Keratinocyte (primary cell): ENCODE data around the gene IRX4. TPM values are rescaled to one million over a fixed set of nuclear protein-coding genes. Genes with fewer than 3 reads are reported as not detected.

Experiments used
- DNase-seq: peaks from one replicate; pipeline ENCODE4 v3.0.0-alpha.2; 2011; ENCODE audit warnings: low read depth, missing footprints, low spot score
- FAIRE-seq: peaks from 2 replicates; lab custom pipeline; 2011; peaks lifted over from hg19 to GRCh38; lab: Jason Lieb, UNC
- H2AFZ ChIP-seq: 2 replicates; pipeline ENCODE4 v1.6.0; 2012; ENCODE audit warnings: low read length, control low read depth, inconsistent platforms; ENCODE audit not compliant: control insufficient read depth
- H3K27ac ChIP-seq: 2 replicates; pipeline ENCODE4 v1.5.1; 2011; ENCODE audit warnings: low read length; ENCODE audit not compliant: control insufficient read depth, insufficient read depth
- H3K27me3 ChIP-seq: 3 replicates; pipeline ENCODE4 v1.6.0; 2011; ENCODE audit warnings: low read length; ENCODE audit not compliant: control insufficient read depth, insufficient read depth; ENCODE audit errors: extremely low read depth
- H3K36me3 ChIP-seq, 2 experiments: 2 replicates in 1 of 2; 3 replicates in 1 of 2; pipeline ENCODE4 v1.5.1; 2011; ENCODE audit warnings: low read length in 2 of 2, mild to moderate bottlenecking in 1 of 2; ENCODE audit not compliant: control insufficient read depth in 2 of 2, insufficient read depth in 2 of 2; ENCODE audit errors: extremely low read depth in 1 of 2
- H3K4me1 ChIP-seq: 3 replicates; pipeline ENCODE4 v1.5.1; 2011; ENCODE audit warnings: low read length; ENCODE audit not compliant: control insufficient read depth, insufficient read depth; ENCODE audit errors: extremely low read depth
- H3K4me2 ChIP-seq: 3 replicates; pipeline ENCODE4 v1.6.0; 2011; ENCODE audit warnings: low read depth, low read length; ENCODE audit not compliant: control insufficient read depth, insufficient read depth; ENCODE audit errors: extremely low read depth
- H3K4me3 ChIP-seq, 3 experiments: fragments of 200-600 bp in 1 of 3; sonication (generic) in 1 of 3; 2 replicates in 2 of 3; 3 replicates in 1 of 3; pipeline ENCODE4 v1.5.1; 2011 to 2016; ENCODE audit warnings: low read length in 3 of 3, mild to moderate bottlenecking in 3 of 3, control low read depth in 2 of 3, inconsistent platforms in 1 of 3, low read depth in 1 of 3, mixed read lengths in 1 of 3, mixed run types in 1 of 3, moderate library complexity in 1 of 3; ENCODE audit not compliant: control insufficient read depth in 2 of 3, insufficient read depth in 2 of 3; ENCODE audit errors: extremely low read depth in 1 of 3
- H3K79me2 ChIP-seq: 2 replicates; pipeline ENCODE4 v1.6.0; 2012; ENCODE audit warnings: low read length; ENCODE audit not compliant: control insufficient read depth, insufficient read depth
- H3K9ac ChIP-seq: 3 replicates; pipeline ENCODE4 v1.6.0; 2011; ENCODE audit warnings: low read length; ENCODE audit not compliant: control insufficient read depth, insufficient read depth; ENCODE audit errors: extremely low read depth
- H3K9me1 ChIP-seq: 3 replicates; pipeline ENCODE4 v1.6.0; 2011; ENCODE audit warnings: low read length; ENCODE audit not compliant: control insufficient read depth, insufficient read depth; ENCODE audit errors: extremely low read depth
- H3K9me3 ChIP-seq: 2 replicates; pipeline ENCODE4 v1.5.1; 2012; ENCODE audit warnings: low read depth, low read length; ENCODE audit not compliant: control insufficient read depth
- H4K20me1 ChIP-seq: 3 replicates; pipeline ENCODE4 v1.6.0; 2011; ENCODE audit warnings: low read length; ENCODE audit not compliant: control insufficient read depth, insufficient read depth; ENCODE audit errors: extremely low read depth
- EZH2 ChIP-seq: IDR thresholded peaks from one replicate; pipeline ENCODE4 v1.6.1; 2012; ENCODE audit warnings: inconsistent platforms, mild to moderate bottlenecking, low read length, moderate library complexity
- dilution Hi-C: fragments of 300-500 bp; cut with MboI; formaldehyde crosslinking; loops from one replicate; pipeline ENCODE4 v1.7.0; 2020; ENCODE audit warnings: low sequenced_read_pairs; ENCODE audit not compliant: extremely low pct_ligation_motif_present
- polyA plus RNA-seq, 5 experiments: library from polyadenylated mRNA; depleted of rRNA in 3 of 5; stranded (reverse) in 3 of 5; stranded (forward) in 1 of 5; unstranded in 1 of 5; fragments of >200 nt; gene quantifications; 1 replicate in 1 of 5; 2 replicates in 3 of 5; 3 replicates in 1 of 5; pipeline versions ENCODE4 v1.2.1 to v1.2.3, GENCODE V29; 2011 to 2012; ENCODE audit warnings: missing spikeins in 2 of 5, low read depth in 1 of 5, low replicate concordance in 1 of 5
- TF ChIP-seq, protein P1 (sequence below), 3 experiments: IDR thresholded peaks in 1 of 3; conservative IDR thresholded peaks in 1 of 3; optimal IDR thresholded peaks in 1 of 3; 2 replicates in 2 of 3; 3 replicates in 1 of 3; pipeline versions ENCODE3 to v1.5.1; 2011; ENCODE audit warnings: low read length in 3 of 3, mild to moderate bottlenecking in 3 of 3, moderate library complexity in 2 of 3, control low read depth in 1 of 3, inconsistent platforms in 1 of 3; ENCODE audit not compliant: insufficient read depth in 2 of 3; ENCODE audit errors: extremely low read depth in 1 of 3

Gene IRX4
- polyA plus RNA-seq, 1 donor (not counting 4 experiments of a cell fraction or from before 2014, with no cell fraction given) = 18.2 TPM

DNA sequence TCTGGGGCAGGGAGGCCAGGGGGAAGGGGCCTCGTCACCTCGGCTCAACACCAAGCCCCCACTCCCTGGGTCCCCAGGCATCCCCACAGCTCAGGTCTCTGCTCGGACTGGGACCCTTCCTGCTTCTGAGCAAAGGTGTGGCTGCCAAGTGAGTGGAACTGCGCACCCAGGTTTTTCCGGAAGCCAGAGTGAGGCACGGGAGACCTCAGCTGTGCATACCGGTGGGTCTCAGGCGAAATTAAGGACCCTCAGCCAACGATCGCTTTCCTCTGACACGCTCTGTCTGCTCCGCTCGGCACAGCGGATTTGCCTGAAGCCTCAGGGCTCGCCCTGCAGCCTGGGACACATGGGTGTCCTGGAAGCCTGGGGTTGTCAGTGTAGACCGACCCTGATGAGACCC lies 41.0 kb upstream of the IRX4 start:
- no peaks in the 10 kb centered on the region for H3K4me1 ChIP-seq
- no peaks in the 10 kb centered on the region for H3K9me1 ChIP-seq
- no peaks in the 10 kb centered on the region for H4K20me1 ChIP-seq
- no peak overlapping the region for H3K4me2 ChIP-seq
- no peaks in the 10 kb centered on the region for H3K36me3 ChIP-seq
- H3K9me3 ChIP-seq = no peaks in the 10 kb centered on the region
- H2AFZ ChIP-seq = no peak overlapping the region
- no peak overlapping the region for H3K9ac ChIP-seq
- no peak for FAIRE-seq
- no peak for DNase-seq
- no peaks in the 10 kb centered on the region for H3K27me3 ChIP-seq
- H3K4me3 ChIP-seq = no peak overlapping the region
- dilution Hi-C loops = no loop called here
- no peak overlapping the region for H3K27ac ChIP-seq
- no peaks in the 10 kb centered on the region for H3K79me2 ChIP-seq
- TF ChIP-seq, protein P1, sequence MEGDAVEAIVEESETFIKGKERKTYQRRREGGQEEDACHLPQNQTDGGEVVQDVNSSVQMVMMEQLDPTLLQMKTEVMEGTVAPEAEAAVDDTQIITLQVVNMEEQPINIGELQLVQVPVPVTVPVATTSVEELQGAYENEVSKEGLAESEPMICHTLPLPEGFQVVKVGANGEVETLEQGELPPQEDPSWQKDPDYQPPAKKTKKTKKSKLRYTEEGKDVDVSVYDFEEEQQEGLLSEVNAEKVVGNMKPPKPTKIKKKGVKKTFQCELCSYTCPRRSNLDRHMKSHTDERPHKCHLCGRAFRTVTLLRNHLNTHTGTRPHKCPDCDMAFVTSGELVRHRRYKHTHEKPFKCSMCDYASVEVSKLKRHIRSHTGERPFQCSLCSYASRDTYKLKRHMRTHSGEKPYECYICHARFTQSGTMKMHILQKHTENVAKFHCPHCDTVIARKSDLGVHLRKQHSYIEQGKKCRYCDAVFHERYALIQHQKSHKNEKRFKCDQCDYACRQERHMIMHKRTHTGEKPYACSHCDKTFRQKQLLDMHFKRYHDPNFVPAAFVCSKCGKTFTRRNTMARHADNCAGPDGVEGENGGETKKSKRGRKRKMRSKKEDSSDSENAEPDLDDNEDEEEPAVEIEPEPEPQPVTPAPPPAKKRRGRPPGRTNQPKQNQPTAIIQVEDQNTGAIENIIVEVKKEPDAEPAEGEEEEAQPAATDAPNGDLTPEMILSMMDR (optimal IDR thresholded peaks at IDR 0.05 in 1 of 3, IDR thresholded peaks at IDR 0.05 in 1 of 3, conservative IDR thresholded peaks at IDR 0.05 in 1 of 3; ENCODE audit: extremely low read depth in 1 of 3, insufficient read depth in 2 of 3, low read length in 3 of 3) = no peak
- no peak for TF ChIP-seq EZH2

DNA sequence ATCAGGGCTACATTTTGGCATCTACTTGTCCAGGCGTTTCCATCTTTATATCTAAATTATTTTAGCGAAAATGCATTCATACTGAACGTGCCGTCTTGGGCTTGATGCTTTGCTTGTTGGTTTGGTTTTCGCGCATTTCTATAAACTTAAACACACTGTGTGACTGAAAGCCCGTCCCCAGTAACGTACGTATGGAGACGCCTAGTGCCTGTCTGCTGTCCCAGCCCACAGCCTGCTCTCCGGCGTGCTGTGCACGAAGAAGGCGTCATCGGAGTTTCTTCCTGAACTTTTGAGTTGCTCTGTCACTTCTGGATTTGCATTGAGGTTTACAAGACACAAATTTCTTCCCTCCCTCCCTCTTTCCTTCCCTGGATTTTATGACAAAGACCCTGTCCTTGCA lies 40.6 kb upstream of the IRX4 start:
- DNase-seq (no peak), FAIRE-seq (no peak)
- Histone ChIP-seq H3K27ac (no peak overlapping the region), H4K20me1 (no peaks in the 10 kb centered on the region), H3K27me3 (no peaks in the 10 kb centered on the region), H3K36me3 (no peaks in the 10 kb centered on the region), H3K4me3 (no peak overlapping the region), H3K9me3 (no peaks in the 10 kb centered on the region), H3K79me2 (no peaks in the 10 kb centered on the region), H3K4me2 (no peak overlapping the region), H3K9me1 (no peaks in the 10 kb centered on the region), H3K9ac (no peak overlapping the region), H2AFZ (no peak overlapping the region), H3K4me1 (no peaks in the 10 kb centered on the region)
- TF ChIP-seq, protein P1 (optimal IDR thresholded peaks at IDR 0.05 in 1 of 3, IDR thresholded peaks at IDR 0.05 in 1 of 3, conservative IDR thresholded peaks at IDR 0.05 in 1 of 3; ENCODE audit: extremely low read depth in 1 of 3, insufficient read depth in 2 of 3, low read length in 3 of 3) = no peak
- TF ChIP-seq EZH2 = no peak
- dilution Hi-C loops = no loop called here
